SK-N-SH (cell line): Measurements from ENCODE around the gene AFM. TPM values are rescaled to one million over a fixed set of nuclear protein-coding genes. Genes with fewer than 3 reads are reported as not detected.

Experiments
- CTCF ChIA-PET: fragments of 300-600, 350-600 bp; formaldehyde crosslinking; extraction: SDS; loops from one replicate; lab custom pipeline; 2021; lab: Yijun Ruan, JAX
- POLR2A ChIA-PET: fragments of 350-600 bp; sonication (Branson Sonifier 250); formaldehyde crosslinking; extraction: SDS; loops from one replicate; lab custom pipeline; 2020; ENCODE audit warnings: antibody characterized with exemption, inconsistent platforms; lab: Yijun Ruan, JAX
- DNase-seq: peaks from one replicate; pipeline ENCODE4 v3.0.0; 2012
- H2AFZ ChIP-seq: fragments of 200-600 bp; sonication (generic); 2 replicates; pipeline ENCODE4 v1.8.1; 2016; ENCODE audit warnings: antibody characterized with exemption, mild to moderate bottlenecking, low read depth
- H3F3A ChIP-seq: fragments of 200-600 bp; sonication (generic); replicated peaks from 2 replicates; pipeline ENCODE3; 2016; ENCODE audit warnings: antibody characterized with exemption, mild to moderate bottlenecking; ENCODE audit not compliant: insufficient read depth
- H3K27ac ChIP-seq, 2 experiments: fragments of 200-500 bp in 1 of 2; fragments of 200-600 bp in 1 of 2; sonication (Bioruptor generic) in 1 of 2; sonication (generic), shearing (Covaris generic) in 1 of 2; 2 replicates each; pipeline versions ENCODE4 v1.5.1 to v1.6.1; 2014 to 2016; ENCODE audit warnings: low read depth in 2 of 2, inconsistent platforms in 1 of 2, low read length in 1 of 2, mild to moderate bottlenecking in 1 of 2, mixed read lengths in 1 of 2
- H3K27me3 ChIP-seq: fragments of 200-600 bp; sonication (generic), shearing (Covaris generic); 2 replicates; pipeline ENCODE4 v1.6.1; 2016; ENCODE audit warnings: mixed run types; ENCODE audit not compliant: insufficient read depth
- H3K36me3 ChIP-seq, 2 experiments: fragments of 200-500 bp in 1 of 2; fragments of 200-600 bp in 1 of 2; sonication (Bioruptor generic) in 1 of 2; sonication (generic) in 1 of 2; replicated peaks in 1 of 2; 2 replicates each; pipeline versions ENCODE3 to v1.5.1; 2014 to 2016; ENCODE audit warnings: low read length in 1 of 2, mild to moderate bottlenecking in 1 of 2; ENCODE audit not compliant: insufficient read depth in 2 of 2, control insufficient read depth in 1 of 2
- H3K4me1 ChIP-seq, 2 experiments: fragments of 200-500 bp in 1 of 2; fragments of 200-600 bp in 1 of 2; sonication (Bioruptor generic) in 1 of 2; sonication (generic), shearing (Covaris generic) in 1 of 2; 2 replicates each; pipeline versions ENCODE4 v1.5.1 to v1.6.1; 2014 to 2016; ENCODE audit warnings: low read depth in 1 of 2, low read length in 1 of 2, mixed run types in 1 of 2; ENCODE audit not compliant: insufficient read depth in 2 of 2, control insufficient read depth in 1 of 2
- H3K4me2 ChIP-seq: fragments of 200-600 bp; sonication (generic), shearing (Covaris generic); 2 replicates; pipeline ENCODE4 v1.6.1; 2017; ENCODE audit warnings: mixed run types
- H3K4me3 ChIP-seq, 2 experiments: fragments of 200-500 bp in 1 of 2; fragments of 200-600 bp in 1 of 2; sonication (Bioruptor generic) in 1 of 2; sonication (generic), shearing (Covaris generic) in 1 of 2; 2 replicates each; pipeline versions ENCODE4 v1.5.1 to v1.8.1; 2014 to 2016; ENCODE audit warnings: low read depth in 2 of 2, inconsistent platforms in 1 of 2, low read length in 1 of 2, mild to moderate bottlenecking in 1 of 2, mixed read lengths in 1 of 2, moderate library complexity in 1 of 2
- H3K79me2 ChIP-seq: fragments of 200-600 bp; sonication (generic); 2 replicates; pipeline ENCODE4 v1.8.1; 2017; ENCODE audit warnings: mild to moderate bottlenecking; ENCODE audit not compliant: insufficient read depth
- H3K9ac ChIP-seq: fragments of 200-600 bp; sonication (generic); 2 replicates; pipeline ENCODE4 v1.6.1; 2017; ENCODE audit warnings: mixed run types
- H3K9me2 ChIP-seq: fragments of 200-600 bp; sonication (generic); 2 replicates; pipeline ENCODE4 v1.6.1; 2017; ENCODE audit warnings: mixed run types
- H3K9me3 ChIP-seq: fragments of 200-600 bp; sonication (generic); 2 replicates; pipeline ENCODE4 v1.6.1; 2017; ENCODE audit warnings: mixed run types, mild to moderate bottlenecking, moderate library complexity
- H4K20me1 ChIP-seq: fragments of 200-600 bp; sonication (generic); 2 replicates; pipeline ENCODE4 v1.6.1; 2017; ENCODE audit warnings: mild to moderate bottlenecking, mixed run types; ENCODE audit not compliant: insufficient read depth
- ELF1 ChIP-seq: IDR thresholded peaks from 2 replicates; pipeline ENCODE4 v1.4.0; 2012
- EP300 ChIP-seq, 2 experiments: IDR thresholded peaks; 2 replicates each; pipeline versions ENCODE4 v1.4.0 to v1.6.1; 2012; ENCODE audit warnings: borderline replicate concordance in 1 of 2, low read depth in 1 of 2, low read length in 1 of 2
- EZH2phosphoT487 ChIP-seq: fragments of 200-600 bp; sonication (generic); IDR thresholded peaks from 2 replicates; pipeline ENCODE4 v1.6.1; 2017; ENCODE audit warnings: low read depth, mixed run types, mild to moderate bottlenecking, antibody characterized with exemption, moderate library complexity, borderline replicate concordance
- FOSL2 ChIP-seq: IDR thresholded peaks from 2 replicates; pipeline ENCODE4 v1.4.0; 2012; ENCODE audit warnings: low read depth, mild to moderate bottlenecking, moderate library complexity, borderline replicate concordance
- FOXJ3 ChIP-seq: sonication (generic); formaldehyde crosslinking; IDR thresholded peaks from 2 replicates; pipeline ENCODE4 v1.5.1; 2020; ENCODE audit warnings: mild to moderate bottlenecking, missing genetic modification reagents
- GATA2 ChIP-seq: sonication (generic); formaldehyde crosslinking; IDR thresholded peaks from 2 replicates; pipeline ENCODE4 v1.5.0; 2020; ENCODE audit warnings: mild to moderate bottlenecking, missing genetic modification reagents
- MEF2A ChIP-seq: IDR thresholded peaks from 2 replicates; pipeline ENCODE4 v1.4.0; 2012; ENCODE audit warnings: low read depth, borderline replicate concordance
- NRF1 ChIP-seq: IDR thresholded peaks from 2 replicates; pipeline ENCODE4 v1.6.1; 2012; ENCODE audit warnings: low read depth, mild to moderate bottlenecking, low read length
- PBX3 ChIP-seq: IDR thresholded peaks from 2 replicates; pipeline ENCODE4; 2012
- RAD21 ChIP-seq: IDR thresholded peaks from 2 replicates; pipeline ENCODE4 v1.6.1; 2012; ENCODE audit warnings: mild to moderate bottlenecking, low read length
- RCOR1 ChIP-seq: fragments of 150-350 bp; IDR thresholded peaks from 2 replicates; pipeline ENCODE4 v1.6.1; 2017; ENCODE audit warnings: antibody characterized with exemption, low read length
- RFX5 ChIP-seq: IDR thresholded peaks from 2 replicates; pipeline ENCODE4 v1.6.1; 2012; ENCODE audit warnings: mild to moderate bottlenecking, improper control_type of control experiment, low read length
- SMC3 ChIP-seq: IDR thresholded peaks from 2 replicates; pipeline ENCODE4 v1.6.1; 2012; ENCODE audit warnings: low read depth, low read length, improper control_type of control experiment
- USF2 ChIP-seq: fragments of 150-350 bp; IDR thresholded peaks from 2 replicates; pipeline ENCODE4 v1.6.1; 2017; ENCODE audit warnings: antibody characterized with exemption, low read length, low read depth, borderline replicate concordance
- ZBTB33 ChIP-seq: IDR thresholded peaks from 2 replicates; pipeline ENCODE4 v1.4.0; 2012; ENCODE audit warnings: low read depth, borderline replicate concordance
- WGBS: methylation state at CpG from one replicate; pipeline ENCODE4 v1.1.6; 2017; ENCODE audit warnings: low lambda C conversion rate; 5-methylcytosine and 5-hydroxymethylcytosine counted together
- polyA plus RNA-seq, 3 experiments: library from polyadenylated mRNA; depleted of rRNA; stranded (reverse); fragments of >200 nt; gene quantifications; 2 replicates each; pipeline ENCODE4 v1.2.3, GENCODE V29; 2012
- TF ChIP-seq, protein P1 (sequence below): IDR thresholded peaks from 2 replicates; pipeline ENCODE4 v1.4.0; 2012; ENCODE audit warnings: low read depth, borderline replicate concordance
- TF ChIP-seq, protein P2 (sequence below): IDR thresholded peaks from 2 replicates; pipeline ENCODE4 v1.6.1; 2012; ENCODE audit warnings: mild to moderate bottlenecking, low read depth, low read length, moderate library complexity
- TF ChIP-seq, protein P3 (sequence below): fragments of 200-600 bp; sonication (generic); IDR thresholded peaks from 2 replicates; pipeline ENCODE4 v1.6.1; 2017; ENCODE audit warnings: antibody characterized with exemption, mild to moderate bottlenecking, moderate library complexity
- TF ChIP-seq, protein P4 (sequence below): fragments of 150-350 bp; IDR thresholded peaks from 2 replicates; pipeline ENCODE4 v1.6.1; 2016; ENCODE audit warnings: mild to moderate bottlenecking, low read depth, low read length

The AFM gene
- polyA plus RNA-seq, 1 of the 3 experiments (the other 2 are of a cell fraction): not detected

GRCh38 chr4:73451981-73452747 is 29.4 kb upstream of the AFM start:
- DNase-seq: no peak
- Histone ChIP-seq H3K27me3 (no peaks in the 10 kb centered on the region), H3K9me3 (no peaks in the 10 kb centered on the region), H3K4me1 (no peaks in the 10 kb centered on the region; a peak in 1 of 4 replicates), H3K9ac (no peak overlapping the region), H3F3A (no peaks in the 10 kb centered on the region), H4K20me1 (no peaks in the 10 kb centered on the region), H3K4me2 (no peak overlapping the region), H3K27ac (no peak overlapping the region), H3K36me3 (no peaks in the 10 kb centered on the region), H3K4me3 (no peak overlapping the region), H3K79me2 (no peaks in the 10 kb centered on the region), H3K9me2 (no peaks in the 10 kb centered on the region), H2AFZ (no peak overlapping the region)
- TF ChIP-seq GATA2: no peak
- TF ChIP-seq RCOR1: no peak
- no peak for TF ChIP-seq FOXJ3 (CRISPR knock-in tag)
- TF ChIP-seq PBX3: no peak
- no peak for TF ChIP-seq ELF1
- TF ChIP-seq MEF2A: no peak
- TF ChIP-seq SMC3: no peak
- no peak for TF ChIP-seq RAD21
- no peak for TF ChIP-seq FOSL2
- TF ChIP-seq, protein P1, sequence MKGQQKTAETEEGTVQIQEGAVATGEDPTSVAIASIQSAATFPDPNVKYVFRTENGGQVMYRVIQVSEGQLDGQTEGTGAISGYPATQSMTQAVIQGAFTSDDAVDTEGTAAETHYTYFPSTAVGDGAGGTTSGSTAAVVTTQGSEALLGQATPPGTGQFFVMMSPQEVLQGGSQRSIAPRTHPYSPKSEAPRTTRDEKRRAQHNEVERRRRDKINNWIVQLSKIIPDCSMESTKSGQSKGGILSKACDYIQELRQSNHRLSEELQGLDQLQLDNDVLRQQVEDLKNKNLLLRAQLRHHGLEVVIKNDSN: no peak
- TF ChIP-seq, protein P2, sequence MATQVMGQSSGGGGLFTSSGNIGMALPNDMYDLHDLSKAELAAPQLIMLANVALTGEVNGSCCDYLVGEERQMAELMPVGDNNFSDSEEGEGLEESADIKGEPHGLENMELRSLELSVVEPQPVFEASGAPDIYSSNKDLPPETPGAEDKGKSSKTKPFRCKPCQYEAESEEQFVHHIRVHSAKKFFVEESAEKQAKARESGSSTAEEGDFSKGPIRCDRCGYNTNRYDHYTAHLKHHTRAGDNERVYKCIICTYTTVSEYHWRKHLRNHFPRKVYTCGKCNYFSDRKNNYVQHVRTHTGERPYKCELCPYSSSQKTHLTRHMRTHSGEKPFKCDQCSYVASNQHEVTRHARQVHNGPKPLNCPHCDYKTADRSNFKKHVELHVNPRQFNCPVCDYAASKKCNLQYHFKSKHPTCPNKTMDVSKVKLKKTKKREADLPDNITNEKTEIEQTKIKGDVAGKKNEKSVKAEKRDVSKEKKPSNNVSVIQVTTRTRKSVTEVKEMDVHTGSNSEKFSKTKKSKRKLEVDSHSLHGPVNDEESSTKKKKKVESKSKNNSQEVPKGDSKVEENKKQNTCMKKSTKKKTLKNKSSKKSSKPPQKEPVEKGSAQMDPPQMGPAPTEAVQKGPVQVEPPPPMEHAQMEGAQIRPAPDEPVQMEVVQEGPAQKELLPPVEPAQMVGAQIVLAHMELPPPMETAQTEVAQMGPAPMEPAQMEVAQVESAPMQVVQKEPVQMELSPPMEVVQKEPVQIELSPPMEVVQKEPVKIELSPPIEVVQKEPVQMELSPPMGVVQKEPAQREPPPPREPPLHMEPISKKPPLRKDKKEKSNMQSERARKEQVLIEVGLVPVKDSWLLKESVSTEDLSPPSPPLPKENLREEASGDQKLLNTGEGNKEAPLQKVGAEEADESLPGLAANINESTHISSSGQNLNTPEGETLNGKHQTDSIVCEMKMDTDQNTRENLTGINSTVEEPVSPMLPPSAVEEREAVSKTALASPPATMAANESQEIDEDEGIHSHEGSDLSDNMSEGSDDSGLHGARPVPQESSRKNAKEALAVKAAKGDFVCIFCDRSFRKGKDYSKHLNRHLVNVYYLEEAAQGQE: no peak
- no peak for TF ChIP-seq EZH2phosphoT487
- no peak for TF ChIP-seq NRF1
- TF ChIP-seq USF2: no peak
- TF ChIP-seq, protein P3, sequence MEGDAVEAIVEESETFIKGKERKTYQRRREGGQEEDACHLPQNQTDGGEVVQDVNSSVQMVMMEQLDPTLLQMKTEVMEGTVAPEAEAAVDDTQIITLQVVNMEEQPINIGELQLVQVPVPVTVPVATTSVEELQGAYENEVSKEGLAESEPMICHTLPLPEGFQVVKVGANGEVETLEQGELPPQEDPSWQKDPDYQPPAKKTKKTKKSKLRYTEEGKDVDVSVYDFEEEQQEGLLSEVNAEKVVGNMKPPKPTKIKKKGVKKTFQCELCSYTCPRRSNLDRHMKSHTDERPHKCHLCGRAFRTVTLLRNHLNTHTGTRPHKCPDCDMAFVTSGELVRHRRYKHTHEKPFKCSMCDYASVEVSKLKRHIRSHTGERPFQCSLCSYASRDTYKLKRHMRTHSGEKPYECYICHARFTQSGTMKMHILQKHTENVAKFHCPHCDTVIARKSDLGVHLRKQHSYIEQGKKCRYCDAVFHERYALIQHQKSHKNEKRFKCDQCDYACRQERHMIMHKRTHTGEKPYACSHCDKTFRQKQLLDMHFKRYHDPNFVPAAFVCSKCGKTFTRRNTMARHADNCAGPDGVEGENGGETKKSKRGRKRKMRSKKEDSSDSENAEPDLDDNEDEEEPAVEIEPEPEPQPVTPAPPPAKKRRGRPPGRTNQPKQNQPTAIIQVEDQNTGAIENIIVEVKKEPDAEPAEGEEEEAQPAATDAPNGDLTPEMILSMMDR: no peak
- TF ChIP-seq EP300 (IDR thresholded peaks at IDR 0.05; ENCODE audit: borderline replicate concordance in 1 of 2, low read depth in 1 of 2, low read length in 1 of 2): no peak
- TF ChIP-seq, protein P4, sequence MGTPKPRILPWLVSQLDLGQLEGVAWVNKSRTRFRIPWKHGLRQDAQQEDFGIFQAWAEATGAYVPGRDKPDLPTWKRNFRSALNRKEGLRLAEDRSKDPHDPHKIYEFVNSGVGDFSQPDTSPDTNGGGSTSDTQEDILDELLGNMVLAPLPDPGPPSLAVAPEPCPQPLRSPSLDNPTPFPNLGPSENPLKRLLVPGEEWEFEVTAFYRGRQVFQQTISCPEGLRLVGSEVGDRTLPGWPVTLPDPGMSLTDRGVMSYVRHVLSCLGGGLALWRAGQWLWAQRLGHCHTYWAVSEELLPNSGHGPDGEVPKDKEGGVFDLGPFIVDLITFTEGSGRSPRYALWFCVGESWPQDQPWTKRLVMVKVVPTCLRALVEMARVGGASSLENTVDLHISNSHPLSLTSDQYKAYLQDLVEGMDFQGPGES: no peak
- no peak for TF ChIP-seq ZBTB33
- no peak for TF ChIP-seq RFX5
- POLR2A ChIA-PET: no interaction called here
- 9% methylated on average over 4 of the region's 4 CpGs for WGBS
- CTCF ChIA-PET: interaction anchor here (0.5 kb wide), 1 partner anchor 9 kb away, joined by 3 read pairs; no protein-coding TSS in a partner anchor
